ENCODE data around the gene POLN. TPM values are rescaled to one million over a fixed set of nuclear protein-coding genes. Genes with fewer than 3 reads are reported as not detected.

POLN gene
- total and polyA plus RNA-seq, 2 experiments from 2014 or later, result 1.8 to 4.0 TPM

GRCh38 chr4:2159931-2160330, 82.0 kb downstream of the POLN start (continued):
- TF ChIP-seq, protein P1, sequence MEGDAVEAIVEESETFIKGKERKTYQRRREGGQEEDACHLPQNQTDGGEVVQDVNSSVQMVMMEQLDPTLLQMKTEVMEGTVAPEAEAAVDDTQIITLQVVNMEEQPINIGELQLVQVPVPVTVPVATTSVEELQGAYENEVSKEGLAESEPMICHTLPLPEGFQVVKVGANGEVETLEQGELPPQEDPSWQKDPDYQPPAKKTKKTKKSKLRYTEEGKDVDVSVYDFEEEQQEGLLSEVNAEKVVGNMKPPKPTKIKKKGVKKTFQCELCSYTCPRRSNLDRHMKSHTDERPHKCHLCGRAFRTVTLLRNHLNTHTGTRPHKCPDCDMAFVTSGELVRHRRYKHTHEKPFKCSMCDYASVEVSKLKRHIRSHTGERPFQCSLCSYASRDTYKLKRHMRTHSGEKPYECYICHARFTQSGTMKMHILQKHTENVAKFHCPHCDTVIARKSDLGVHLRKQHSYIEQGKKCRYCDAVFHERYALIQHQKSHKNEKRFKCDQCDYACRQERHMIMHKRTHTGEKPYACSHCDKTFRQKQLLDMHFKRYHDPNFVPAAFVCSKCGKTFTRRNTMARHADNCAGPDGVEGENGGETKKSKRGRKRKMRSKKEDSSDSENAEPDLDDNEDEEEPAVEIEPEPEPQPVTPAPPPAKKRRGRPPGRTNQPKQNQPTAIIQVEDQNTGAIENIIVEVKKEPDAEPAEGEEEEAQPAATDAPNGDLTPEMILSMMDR (conservative IDR thresholded peaks at IDR 0.05; ENCODE audit: low read depth in 2 of 2), result no peak

DNA sequence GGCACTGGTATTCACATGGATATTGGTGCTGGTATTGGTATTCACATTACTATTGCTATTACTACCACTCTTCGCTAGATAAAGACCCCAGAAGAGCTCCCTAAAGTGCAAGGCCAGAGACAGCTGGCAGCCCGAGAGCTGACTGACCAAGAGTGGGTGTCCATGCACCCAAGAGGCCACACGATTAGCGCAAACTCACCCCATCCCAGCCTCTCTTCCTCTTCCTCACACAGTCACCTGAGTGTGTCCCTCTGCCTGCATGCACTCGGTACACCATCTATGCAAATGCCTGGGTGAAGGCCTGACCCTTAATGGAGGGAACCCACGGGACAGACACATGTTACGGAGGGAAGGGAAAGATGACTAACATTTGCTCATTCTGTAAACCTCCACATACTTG, 86.7 kb downstream of the POLN start:
- H3K79me2 ChIP-seq (replicated peaks; ENCODE audit: insufficient read depth), result no peaks in the 10 kb centered on the region
- Mint-ChIP-seq H3K27me3 (ENCODE audit: insufficient read depth, low read depth, poor library complexity) (peaks cover 2% of the 10 kb centered on the region), H3K27ac (no peak overlapping the region), H3K9me3 (peaks cover 9% of the 10 kb centered on the region; the same call in 1 of the 3 replicates), H3K4me1 (no peaks in the 10 kb centered on the region), H3K4me3 (no peak overlapping the region), H3K36me3 (ENCODE audit: low read depth) (no peaks in the 10 kb centered on the region)
- H3K27ac ChIP-seq (ENCODE audit: low read depth), result no peak overlapping the region
- no peak overlapping the region for H3K4me2 ChIP-seq
- no peak for ATAC-seq
- TF ChIP-seq ZNF331 (CRISPR knock-in tag; IDR thresholded peaks at IDR 0.05; ENCODE audit: low read depth), result no peak
- TF ChIP-seq, protein P2, sequence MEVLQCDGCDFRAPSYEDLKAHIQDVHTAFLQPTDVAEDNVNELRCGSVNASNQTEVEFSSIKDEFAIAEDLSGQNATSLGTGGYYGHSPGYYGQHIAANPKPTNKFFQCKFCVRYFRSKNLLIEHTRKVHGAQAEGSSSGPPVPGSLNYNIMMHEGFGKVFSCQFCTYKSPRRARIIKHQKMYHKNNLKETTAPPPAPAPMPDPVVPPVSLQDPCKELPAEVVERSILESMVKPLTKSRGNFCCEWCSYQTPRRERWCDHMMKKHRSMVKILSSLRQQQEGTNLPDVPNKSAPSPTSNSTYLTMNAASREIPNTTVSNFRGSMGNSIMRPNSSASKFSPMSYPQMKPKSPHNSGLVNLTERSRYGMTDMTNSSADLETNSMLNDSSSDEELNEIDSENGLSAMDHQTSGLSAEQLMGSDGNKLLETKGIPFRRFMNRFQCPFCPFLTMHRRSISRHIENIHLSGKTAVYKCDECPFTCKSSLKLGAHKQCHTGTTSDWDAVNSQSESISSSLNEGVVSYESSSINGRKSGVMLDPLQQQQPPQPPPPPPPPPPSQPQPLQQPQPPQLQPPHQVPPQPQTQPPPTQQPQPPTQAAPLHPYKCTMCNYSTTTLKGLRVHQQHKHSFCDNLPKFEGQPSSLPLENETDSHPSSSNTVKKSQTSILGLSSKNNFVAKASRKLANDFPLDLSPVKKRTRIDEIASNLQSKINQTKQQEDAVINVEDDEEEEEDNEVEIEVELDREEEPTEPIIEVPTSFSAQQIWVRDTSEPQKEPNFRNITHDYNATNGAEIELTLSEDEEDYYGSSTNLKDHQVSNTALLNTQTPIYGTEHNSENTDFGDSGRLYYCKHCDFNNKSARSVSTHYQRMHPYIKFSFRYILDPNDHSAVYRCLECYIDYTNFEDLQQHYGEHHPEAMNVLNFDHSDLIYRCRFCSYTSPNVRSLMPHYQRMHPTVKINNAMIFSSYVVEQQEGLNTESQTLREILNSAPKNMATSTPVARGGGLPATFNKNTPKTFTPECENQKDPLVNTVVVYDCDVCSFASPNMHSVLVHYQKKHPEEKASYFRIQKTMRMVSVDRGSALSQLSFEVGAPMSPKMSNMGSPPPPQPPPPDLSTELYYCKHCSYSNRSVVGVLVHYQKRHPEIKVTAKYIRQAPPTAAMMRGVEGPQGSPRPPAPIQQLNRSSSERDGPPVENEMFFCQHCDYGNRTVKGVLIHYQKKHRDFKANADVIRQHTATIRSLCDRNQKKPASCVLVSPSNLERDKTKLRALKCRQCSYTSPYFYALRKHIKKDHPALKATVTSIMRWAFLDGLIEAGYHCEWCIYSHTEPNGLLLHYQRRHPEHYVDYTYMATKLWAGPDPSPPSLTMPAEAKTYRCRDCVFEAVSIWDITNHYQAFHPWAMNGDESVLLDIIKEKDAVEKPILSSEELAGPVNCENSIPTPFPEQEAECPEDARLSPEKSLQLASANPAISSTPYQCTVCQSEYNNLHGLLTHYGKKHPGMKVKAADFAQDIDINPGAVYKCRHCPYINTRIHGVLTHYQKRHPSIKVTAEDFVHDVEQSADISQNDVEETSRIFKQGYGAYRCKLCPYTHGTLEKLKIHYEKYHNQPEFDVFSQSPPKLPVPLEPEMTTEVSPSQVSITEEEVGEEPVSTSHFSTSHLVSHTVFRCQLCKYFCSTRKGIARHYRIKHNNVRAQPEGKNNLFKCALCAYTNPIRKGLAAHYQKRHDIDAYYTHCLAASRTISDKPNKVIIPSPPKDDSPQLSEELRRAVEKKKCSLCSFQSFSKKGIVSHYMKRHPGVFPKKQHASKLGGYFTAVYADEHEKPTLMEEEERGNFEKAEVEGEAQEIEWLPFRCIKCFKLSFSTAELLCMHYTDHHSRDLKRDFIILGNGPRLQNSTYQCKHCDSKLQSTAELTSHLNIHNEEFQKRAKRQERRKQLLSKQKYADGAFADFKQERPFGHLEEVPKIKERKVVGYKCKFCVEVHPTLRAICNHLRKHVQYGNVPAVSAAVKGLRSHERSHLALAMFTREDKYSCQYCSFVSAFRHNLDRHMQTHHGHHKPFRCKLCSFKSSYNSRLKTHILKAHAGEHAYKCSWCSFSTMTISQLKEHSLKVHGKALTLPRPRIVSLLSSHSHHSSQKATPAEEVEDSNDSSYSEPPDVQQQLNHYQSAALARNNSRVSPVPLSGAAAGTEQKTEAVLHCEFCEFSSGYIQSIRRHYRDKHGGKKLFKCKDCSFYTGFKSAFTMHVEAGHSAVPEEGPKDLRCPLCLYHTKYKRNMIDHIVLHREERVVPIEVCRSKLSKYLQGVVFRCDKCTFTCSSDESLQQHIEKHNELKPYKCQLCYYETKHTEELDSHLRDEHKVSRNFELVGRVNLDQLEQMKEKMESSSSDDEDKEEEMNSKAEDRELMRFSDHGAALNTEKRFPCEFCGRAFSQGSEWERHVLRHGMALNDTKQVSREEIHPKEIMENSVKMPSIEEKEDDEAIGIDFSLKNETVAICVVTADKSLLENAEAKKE (CRISPR knock-in tag; IDR thresholded peaks at IDR 0.05), result no peak
- TF ChIP-seq ETS1 (IDR thresholded peaks at IDR 0.05), result no peak
- TF ChIP-seq, protein P3, sequence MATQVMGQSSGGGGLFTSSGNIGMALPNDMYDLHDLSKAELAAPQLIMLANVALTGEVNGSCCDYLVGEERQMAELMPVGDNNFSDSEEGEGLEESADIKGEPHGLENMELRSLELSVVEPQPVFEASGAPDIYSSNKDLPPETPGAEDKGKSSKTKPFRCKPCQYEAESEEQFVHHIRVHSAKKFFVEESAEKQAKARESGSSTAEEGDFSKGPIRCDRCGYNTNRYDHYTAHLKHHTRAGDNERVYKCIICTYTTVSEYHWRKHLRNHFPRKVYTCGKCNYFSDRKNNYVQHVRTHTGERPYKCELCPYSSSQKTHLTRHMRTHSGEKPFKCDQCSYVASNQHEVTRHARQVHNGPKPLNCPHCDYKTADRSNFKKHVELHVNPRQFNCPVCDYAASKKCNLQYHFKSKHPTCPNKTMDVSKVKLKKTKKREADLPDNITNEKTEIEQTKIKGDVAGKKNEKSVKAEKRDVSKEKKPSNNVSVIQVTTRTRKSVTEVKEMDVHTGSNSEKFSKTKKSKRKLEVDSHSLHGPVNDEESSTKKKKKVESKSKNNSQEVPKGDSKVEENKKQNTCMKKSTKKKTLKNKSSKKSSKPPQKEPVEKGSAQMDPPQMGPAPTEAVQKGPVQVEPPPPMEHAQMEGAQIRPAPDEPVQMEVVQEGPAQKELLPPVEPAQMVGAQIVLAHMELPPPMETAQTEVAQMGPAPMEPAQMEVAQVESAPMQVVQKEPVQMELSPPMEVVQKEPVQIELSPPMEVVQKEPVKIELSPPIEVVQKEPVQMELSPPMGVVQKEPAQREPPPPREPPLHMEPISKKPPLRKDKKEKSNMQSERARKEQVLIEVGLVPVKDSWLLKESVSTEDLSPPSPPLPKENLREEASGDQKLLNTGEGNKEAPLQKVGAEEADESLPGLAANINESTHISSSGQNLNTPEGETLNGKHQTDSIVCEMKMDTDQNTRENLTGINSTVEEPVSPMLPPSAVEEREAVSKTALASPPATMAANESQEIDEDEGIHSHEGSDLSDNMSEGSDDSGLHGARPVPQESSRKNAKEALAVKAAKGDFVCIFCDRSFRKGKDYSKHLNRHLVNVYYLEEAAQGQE (IDR thresholded peaks at IDR 0.05; ENCODE audit: unreplicated experiment), result no peak
- TF ChIP-seq EZH2 (IDR thresholded peaks at IDR 0.05; ENCODE audit: low read depth, unreplicated experiment), result no peak
- no peak for TF ChIP-seq NANOG (IDR thresholded peaks at IDR 0.05; ENCODE audit: borderline replicate concordance)
- H3K4me1 ChIP-seq (ENCODE audit: insufficient read depth), result no peaks in the 10 kb centered on the region
- H3K9me2 ChIP-seq (ENCODE audit: insufficient read depth), result no peaks in the 10 kb centered on the region
- H3K4me3 ChIP-seq, result no peak overlapping the region
- H3K36me3 ChIP-seq (ENCODE audit: insufficient read depth), result no peaks in the 10 kb centered on the region
- no peaks in the 10 kb centered on the region for H4K20me1 ChIP-seq (replicated peaks; ENCODE audit: insufficient read depth)
- no peaks in the 10 kb centered on the region for H3K27me3 ChIP-seq (ENCODE audit: insufficient read depth)
- H2AFZ ChIP-seq, result no peak overlapping the region
- no peak for DNase-seq (ENCODE audit: low spot score)
- H3F3A ChIP-seq (replicated peaks; ENCODE audit: low read depth), result no peaks in the 10 kb centered on the region
